Activated effector memory CD4-positive, alpha-beta T cell treated with anti-CD3 and anti-CD28 coated beads, Interleukin-2, amount 50 U/mL, for 16 hours (primary cell): Measurements from ENCODE around the gene NFKBIL1.
"Not testable (repeated sequence)": the region's sequence is repeated elsewhere in the genome, so short reads cannot be mapped to it uniquely, and the experiment has no call there.

Experiments
- DNase-seq: peaks from one replicate; pipeline ENCODE4 v3.0.0-alpha.2; 2020

The NFKBIL1 gene

GRCh38 chr6:31546958-31547726, at the start of gene NFKBIL1:
TSS of gene NFKBIL1 (plus strand) at chr6:31547608. CDS start at chr6:31547695, 87 bp downstream.
- peak; percentile 96 for DNase-seq

- no peak for DNase-seq
These were observed 48.7 kb upstream of the NFKBIL1 start for GRCh38 chr6:31498748-31499147.

GRCh38 chr6:31499648-31500047, 47.8 kb upstream of the NFKBIL1 start:
- DNase-seq: not testable (repeated sequence)

- no peak for DNase-seq
These were observed 44.8 kb upstream of the NFKBIL1 start for GRCh38 chr6:31502586-31502985.

- DNase-seq: peak; percentile 56
These were observed 38.4 kb upstream of the NFKBIL1 start for GRCh38 chr6:31509036-31509435.

- DNase-seq: peak; percentile 34
These were observed 37.4 kb upstream of the NFKBIL1 start for GRCh38 chr6:31510007-31510406.

- peak; percentile 54 for DNase-seq
These were observed 33.8 kb upstream of the NFKBIL1 start for GRCh38 chr6:31513456-31514165.

- DNase-seq: no peak
These were observed 25.6 kb upstream of the NFKBIL1 start for GRCh38 chr6:31521835-31522234.

- no peak for DNase-seq
These were observed 21.9 kb upstream of the NFKBIL1 start for GRCh38 chr6:31525553-31525931.

GRCh38 chr6:31525932-31526591, 21.3 kb upstream of the NFKBIL1 start:
- no peak for DNase-seq

- DNase-seq: peak; percentile 6
These were observed 19.1 kb upstream of the NFKBIL1 start for GRCh38 chr6:31528307-31528777.

GRCh38 chr6:31528821-31529328, 18.5 kb upstream of the NFKBIL1 start, which contains the start of gene MCCD1:
TSS of gene MCCD1 (plus strand) at chr6:31528962. CDS start at chr6:31529015, 53 bp downstream.
- peak; percentile 61 for DNase-seq

GRCh38 chr6:31529329-31530150, 17.9 kb upstream of the NFKBIL1 start:
- peak; percentile 43 for DNase-seq

GRCh38 chr6:31530659-31531058, 16.7 kb upstream of the NFKBIL1 start:
- no peak for DNase-seq

- no peak for DNase-seq
These were observed 16.2 kb upstream of the NFKBIL1 start for GRCh38 chr6:31531162-31531561.

- no peak for DNase-seq
These were observed 15.4 kb upstream of the NFKBIL1 start for GRCh38 chr6:31531771-31532643.

GRCh38 chr6:31532644-31533454, 14.6 kb upstream of the NFKBIL1 start:
- DNase-seq: no peak

GRCh38 chr6:31533455-31533841, 14.0 kb upstream of the NFKBIL1 start:
- DNase-seq: no peak

- DNase-seq: no peak
These were observed 13.4 kb upstream of the NFKBIL1 start for GRCh38 chr6:31534011-31534410.

- no peak for DNase-seq
These were observed 12.8 kb upstream of the NFKBIL1 start for GRCh38 chr6:31534521-31535040.
